ENCODE measurements around the gene TRIM17.

- TF ChIP-seq, protein P1, sequence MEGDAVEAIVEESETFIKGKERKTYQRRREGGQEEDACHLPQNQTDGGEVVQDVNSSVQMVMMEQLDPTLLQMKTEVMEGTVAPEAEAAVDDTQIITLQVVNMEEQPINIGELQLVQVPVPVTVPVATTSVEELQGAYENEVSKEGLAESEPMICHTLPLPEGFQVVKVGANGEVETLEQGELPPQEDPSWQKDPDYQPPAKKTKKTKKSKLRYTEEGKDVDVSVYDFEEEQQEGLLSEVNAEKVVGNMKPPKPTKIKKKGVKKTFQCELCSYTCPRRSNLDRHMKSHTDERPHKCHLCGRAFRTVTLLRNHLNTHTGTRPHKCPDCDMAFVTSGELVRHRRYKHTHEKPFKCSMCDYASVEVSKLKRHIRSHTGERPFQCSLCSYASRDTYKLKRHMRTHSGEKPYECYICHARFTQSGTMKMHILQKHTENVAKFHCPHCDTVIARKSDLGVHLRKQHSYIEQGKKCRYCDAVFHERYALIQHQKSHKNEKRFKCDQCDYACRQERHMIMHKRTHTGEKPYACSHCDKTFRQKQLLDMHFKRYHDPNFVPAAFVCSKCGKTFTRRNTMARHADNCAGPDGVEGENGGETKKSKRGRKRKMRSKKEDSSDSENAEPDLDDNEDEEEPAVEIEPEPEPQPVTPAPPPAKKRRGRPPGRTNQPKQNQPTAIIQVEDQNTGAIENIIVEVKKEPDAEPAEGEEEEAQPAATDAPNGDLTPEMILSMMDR (IDR thresholded peaks at IDR 0.05; ENCODE audit: low read depth, low read length, poor library complexity, severe bottlenecking): no peak
- TF ChIP-seq EZH2phosphoT487 (IDR thresholded peaks at IDR 0.05; ENCODE audit: borderline replicate concordance, low read length): no peak
These were observed 18.7 kb downstream of the TRIM17 start for GRCh38 chr1:228397966-228398365.

Measured in DOHH2 (cell line).